Mesodermal cell (in vitro differentiated cells): Measurements from ENCODE around the gene SPECC1.
"Not testable (repeated sequence)": the region's sequence is repeated elsewhere in the genome, so short reads cannot be mapped to it uniquely, and the experiment has no call there.

Experiments
- H3K27ac ChIP-seq: 2 replicates; pipeline ENCODE4 v1.7.0; 2013; ENCODE audit warnings: mild to moderate bottlenecking, low read depth, low read length, moderate library complexity; ENCODE audit not compliant: severe bottlenecking
- H3K36me3 ChIP-seq: 2 replicates; pipeline ENCODE4 v1.7.1; 2013; ENCODE audit warnings: mild to moderate bottlenecking, low read length, moderate library complexity; ENCODE audit not compliant: control insufficient read depth, insufficient read depth
- H3K4me1 ChIP-seq: one replicate; pipeline ENCODE4 v1.7.1; 2013; ENCODE audit warnings: mild to moderate bottlenecking, low read length; ENCODE audit not compliant: insufficient read depth, control insufficient read depth, poor library complexity, severe bottlenecking
- H3K4me3 ChIP-seq: 2 replicates; pipeline ENCODE4 v1.7.0; 2013; ENCODE audit warnings: low read length, control low read depth, mild to moderate bottlenecking; ENCODE audit not compliant: insufficient read depth, poor library complexity, severe bottlenecking; ENCODE audit errors: extremely low read depth
- H3K9me3 ChIP-seq: 2 replicates; pipeline ENCODE4 v1.7.1; 2013; ENCODE audit warnings: mild to moderate bottlenecking, low read length, moderate library complexity; ENCODE audit not compliant: control insufficient read depth
- WGBS, 2 experiments: methylation state at CpG; one replicate each; pipeline ENCODE4 v1.1.5; 2013; ENCODE audit warnings: missing lambda C conversion rate in 2 of 2; ENCODE audit not compliant: insufficient coverage in 2 of 2; 5-methylcytosine and 5-hydroxymethylcytosine counted together

Gene SPECC1

DNA sequence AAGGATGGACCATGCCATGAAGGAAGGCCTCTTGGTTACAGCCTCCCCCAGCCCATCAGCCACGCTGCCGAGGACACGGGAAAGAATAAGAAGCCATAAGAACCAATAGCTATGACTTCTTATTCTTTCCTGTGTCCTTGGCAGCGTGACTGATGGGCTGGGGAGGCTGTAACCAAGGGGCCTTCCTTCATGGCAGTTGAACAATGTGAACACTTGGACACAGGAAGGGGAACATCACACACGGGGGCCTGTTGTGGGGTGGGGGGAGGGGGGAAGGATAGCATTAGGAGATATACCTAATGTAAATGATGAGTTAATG is 253.9 kb downstream of the SPECC1 start:
- not testable (repeated sequence) for H3K9me3 ChIP-seq, H3K4me3 ChIP-seq, H3K4me1 ChIP-seq, H3K27ac ChIP-seq
- peaks cover 59% of the 10 kb centered on the region for H3K36me3 ChIP-seq
- 94 to 100% methylated on average over 2 to 3 of the region's 5 CpGs for WGBS, 2 experiments

DNA sequence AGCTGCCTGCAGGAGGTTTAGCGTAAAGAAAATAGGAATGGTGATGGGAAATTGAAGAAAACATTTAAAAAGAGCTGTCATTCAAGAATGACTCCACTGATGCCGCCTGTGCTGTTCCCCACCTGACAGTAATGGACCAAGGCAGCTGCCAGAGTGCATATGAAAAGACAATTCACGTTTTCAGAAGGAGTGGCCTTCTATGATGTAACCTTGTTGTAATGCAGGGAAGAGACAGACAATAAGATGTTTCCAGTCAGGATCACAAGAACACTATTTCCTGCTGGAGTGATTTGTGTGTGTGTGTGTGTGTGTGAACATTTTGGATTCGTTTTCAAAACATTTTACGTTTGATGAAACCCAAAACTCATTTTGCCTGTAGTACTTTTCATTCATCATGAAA is 254.4 kb downstream of the SPECC1 start:
- WGBS, 2 experiments = 75 to 79% methylated on average over 3 of the region's 5 CpGs
- Histone ChIP-seq H3K9me3 (no peaks in the 10 kb centered on the region), H3K4me1 (peaks cover 9% of the 10 kb centered on the region), H3K36me3 (peaks cover 58% of the 10 kb centered on the region), H3K27ac (no peak overlapping the region), H3K4me3 (no peak overlapping the region)

DNA sequence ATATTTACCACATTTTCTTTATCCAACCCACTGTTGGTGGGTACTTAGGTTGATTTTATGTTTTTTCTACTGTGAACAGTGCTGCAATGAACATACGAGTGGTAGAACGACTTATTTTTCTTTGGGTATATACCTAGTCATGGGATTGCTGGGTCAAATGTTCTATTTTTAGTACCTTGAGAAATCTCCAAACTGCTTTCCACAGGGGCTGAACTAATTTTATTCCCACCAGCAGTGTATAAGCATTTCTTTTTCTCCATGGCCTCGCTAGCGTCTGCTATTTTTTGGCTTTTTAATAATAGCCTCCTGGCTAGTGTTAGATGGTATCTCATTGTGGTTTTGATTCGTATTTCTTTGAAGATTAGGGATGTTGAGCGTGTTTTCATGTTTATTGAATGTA is 255.8 kb downstream of the SPECC1 start:
- Histone ChIP-seq H3K27ac (no peak overlapping the region), H3K4me3 (no peak overlapping the region)

DNA sequence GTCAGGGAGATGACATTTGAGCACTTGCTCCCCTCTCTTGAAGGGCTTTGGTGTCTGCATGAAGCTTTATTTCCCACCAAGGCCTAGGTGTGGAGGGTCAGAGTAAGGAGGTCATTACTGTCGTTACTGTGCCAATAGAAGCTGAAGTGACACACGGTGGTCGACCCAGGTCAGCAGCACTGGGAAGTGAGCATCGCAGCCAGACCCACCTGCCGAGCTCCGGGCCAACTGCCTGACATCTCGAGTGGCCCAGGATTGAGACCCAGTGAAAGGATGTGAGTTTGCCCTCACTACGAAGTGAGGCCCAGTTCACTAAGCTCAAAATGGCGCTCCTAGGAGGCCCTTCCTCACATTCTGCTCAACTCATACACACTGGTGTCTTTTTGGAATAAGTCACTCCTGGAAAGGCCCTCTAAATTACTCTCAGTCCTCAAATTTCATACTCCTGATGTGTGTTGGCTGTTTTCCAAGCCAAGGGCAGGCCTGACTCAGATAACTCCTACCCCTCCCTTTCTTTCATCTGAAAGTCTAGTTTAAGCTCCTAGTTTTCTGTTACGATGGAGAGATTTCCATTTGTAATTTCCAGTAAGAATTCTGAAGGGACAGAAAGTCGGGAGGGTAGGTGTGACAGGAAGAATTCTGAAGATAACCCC is 257.8 kb downstream of the SPECC1 start:
- no peaks in the 10 kb centered on the region for H3K9me3 ChIP-seq
- no peak overlapping the region for H3K4me3 ChIP-seq
- peaks cover 13% of the 10 kb centered on the region for H3K4me1 ChIP-seq
- no peak overlapping the region for H3K27ac ChIP-seq
- H3K36me3 ChIP-seq = peaks cover 45% of the 10 kb centered on the region
- 98% methylated on average over 9 to 10 of the region's 11 CpGs for WGBS, 2 experiments

More for the DNA sequence above, 255.8 kb downstream of the SPECC1 start:
- 91 to 96% methylated on average over 4 of the region's 6 CpGs for WGBS, 2 experiments
- H3K36me3 ChIP-seq = peaks cover 58% of the 10 kb centered on the region
- no peaks in the 10 kb centered on the region for H3K9me3 ChIP-seq
- H3K4me1 ChIP-seq = peaks cover 9% of the 10 kb centered on the region

DNA sequence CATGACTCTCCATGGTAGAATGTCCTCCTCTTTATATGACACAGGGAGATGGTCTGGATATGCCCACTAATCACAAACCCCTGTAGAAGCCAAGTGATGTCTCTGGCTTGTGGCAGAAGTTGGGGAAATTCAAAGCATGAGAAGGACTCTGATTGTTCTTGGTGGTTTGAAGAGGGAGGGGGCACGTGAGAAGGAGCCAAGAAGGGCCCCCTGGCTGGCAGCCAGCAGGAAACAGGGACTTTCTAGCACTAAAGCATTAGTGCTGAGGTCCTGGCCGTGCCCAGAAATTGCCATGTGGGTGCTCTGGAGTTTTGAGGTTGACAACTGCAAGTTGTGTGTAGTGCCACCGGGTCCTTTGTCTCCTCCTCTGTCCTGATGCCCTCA is 258.3 kb downstream of the SPECC1 start:
- H3K4me3 ChIP-seq = no peak overlapping the region
- no peak overlapping the region for H3K27ac ChIP-seq
- peaks cover 9% of the 10 kb centered on the region for H3K4me1 ChIP-seq
- H3K36me3 ChIP-seq = peaks cover 39% of the 10 kb centered on the region
- WGBS, 2 experiments = 81 to 100% methylated on average over 2 to 3 of the region's 3 CpGs
- H3K9me3 ChIP-seq = no peaks in the 10 kb centered on the region

DNA sequence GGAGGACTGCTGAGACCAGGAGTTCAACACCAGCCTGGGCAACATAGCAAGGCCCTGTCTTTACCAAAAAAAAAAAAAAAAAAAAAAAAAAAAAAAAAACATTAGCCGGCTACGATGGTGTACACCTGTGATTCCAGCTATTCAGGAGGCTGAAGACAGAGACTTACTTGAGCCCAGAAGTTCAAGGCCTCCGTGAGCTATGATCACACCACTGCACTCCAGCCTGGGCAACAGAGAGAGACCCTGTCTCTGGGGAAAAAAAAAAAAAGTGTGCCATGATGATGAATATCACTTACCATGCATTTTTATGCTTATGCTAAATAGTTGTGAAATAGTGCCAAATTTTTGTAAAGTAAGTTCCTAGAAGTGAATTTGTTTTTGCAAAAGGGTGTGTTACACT is 261.2 kb downstream of the SPECC1 start:
- H3K36me3 ChIP-seq = peaks cover 51% of the 10 kb centered on the region
- H3K9me3 ChIP-seq = peaks cover 3% of the 10 kb centered on the region
- peaks cover 4% of the 10 kb centered on the region for H3K4me1 ChIP-seq
- 83 to 100% methylated on average over 1 of the region's 3 CpGs for WGBS, 2 experiments
- H3K27ac ChIP-seq = no peak overlapping the region
- no peak overlapping the region for H3K4me3 ChIP-seq

DNA sequence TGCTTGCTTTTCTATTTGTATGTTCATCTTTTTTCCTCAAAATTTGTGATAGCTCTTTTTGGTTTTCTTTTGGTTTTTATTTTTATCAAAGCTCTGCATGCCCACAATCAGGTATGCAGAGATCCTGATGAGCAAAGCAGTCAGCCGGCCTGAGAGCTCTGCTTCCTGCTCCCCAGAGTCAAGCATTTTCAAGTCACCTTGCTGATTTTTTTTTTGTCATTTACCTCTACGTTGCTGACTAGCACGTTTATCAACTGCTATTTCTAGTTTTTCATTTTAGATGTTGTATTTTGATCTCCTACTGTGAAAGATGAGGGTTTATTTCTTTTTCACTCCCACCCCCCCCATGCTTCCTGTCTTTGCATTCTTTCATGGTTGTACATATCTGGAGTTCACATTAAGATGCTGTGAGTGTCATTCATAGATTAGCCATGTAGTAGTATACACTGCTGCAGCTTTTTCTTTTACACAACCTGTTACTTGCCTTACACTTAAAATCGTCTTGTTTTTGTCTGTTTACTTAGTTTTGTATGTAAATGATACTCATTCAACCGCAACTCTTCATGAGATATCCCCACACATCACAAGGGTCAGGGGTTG is 262.0 kb downstream of the SPECC1 start:
- 60 to 67% methylated on average over 1 of the region's 5 CpGs for WGBS, 2 experiments

DNA sequence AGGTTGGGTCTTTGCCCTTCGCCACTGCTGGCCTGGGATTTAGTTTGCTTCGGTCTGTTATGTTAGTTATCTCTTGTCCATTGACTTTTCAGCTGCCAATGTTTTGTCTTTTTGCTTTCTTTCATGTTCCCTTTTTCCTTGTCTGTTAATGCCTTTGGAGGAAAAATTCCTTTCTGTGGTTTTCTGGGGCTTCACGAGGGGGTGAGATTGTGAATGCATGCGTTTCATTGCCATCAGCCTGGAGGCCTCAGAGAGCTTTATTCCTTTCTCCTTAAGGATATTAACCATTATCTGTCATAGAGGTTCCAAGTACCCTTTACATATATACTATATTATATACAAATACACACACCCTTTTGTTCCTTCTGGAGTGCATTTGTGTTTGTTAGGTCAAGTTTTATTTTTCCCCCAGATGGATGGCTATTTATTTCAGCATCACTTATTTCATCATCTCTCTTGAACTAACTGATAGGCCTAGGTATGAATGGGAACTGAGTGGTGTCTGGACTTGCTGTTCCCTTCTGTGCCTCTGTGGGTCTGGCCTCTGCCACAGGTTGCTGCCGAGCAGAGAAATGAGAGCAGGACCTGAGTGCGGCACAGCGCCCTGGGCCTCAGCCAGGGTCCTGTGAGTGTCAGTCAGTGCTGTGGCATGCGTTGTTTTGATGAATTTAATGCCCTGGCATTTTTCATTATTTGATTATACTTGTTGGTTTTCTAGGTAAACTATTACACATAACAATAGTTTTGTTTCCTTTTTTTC is 264.8 kb downstream of the SPECC1 start:
- H3K36me3 ChIP-seq = peaks cover 27% of the 10 kb centered on the region
- H3K4me1 ChIP-seq = peaks cover 7% of the 10 kb centered on the region
- WGBS, 2 experiments = 100% methylated on average over 2 of the region's 8 CpGs
- H3K4me3 ChIP-seq = no peak overlapping the region
- peaks cover 3% of the 10 kb centered on the region for H3K9me3 ChIP-seq
- H3K27ac ChIP-seq = no peak overlapping the region

More for the DNA sequence above, 262.0 kb downstream of the SPECC1 start:
- H3K9me3 ChIP-seq = peaks cover 3% of the 10 kb centered on the region
- H3K4me3 ChIP-seq = no peak overlapping the region
- H3K4me1 ChIP-seq = peaks cover 4% of the 10 kb centered on the region
- no peak overlapping the region for H3K27ac ChIP-seq
- H3K36me3 ChIP-seq = peaks cover 47% of the 10 kb centered on the region

DNA sequence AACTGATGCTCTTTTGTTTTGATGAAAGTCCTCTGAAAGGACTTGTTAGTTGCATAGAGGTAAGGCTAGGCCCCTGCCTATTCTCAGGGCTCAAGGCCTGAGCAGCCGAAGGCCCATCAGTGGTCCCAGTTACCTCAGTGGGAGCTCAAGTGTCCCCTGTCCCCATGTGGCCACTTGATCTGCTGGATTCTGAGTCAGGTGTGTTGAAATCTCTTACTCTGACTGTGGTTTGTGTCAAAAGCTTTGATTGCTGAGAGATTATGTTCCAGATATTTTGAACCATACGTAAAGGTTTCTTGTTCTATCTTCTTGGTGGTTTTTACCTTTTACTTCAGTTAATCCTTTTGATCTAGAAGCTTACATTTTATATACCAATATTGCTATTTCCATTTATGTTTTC is 266.5 kb downstream of the SPECC1 start:
- Histone ChIP-seq H3K36me3 (peaks cover 27% of the 10 kb centered on the region), H3K27ac (no peak overlapping the region), H3K4me3 (no peak overlapping the region), H3K9me3 (peaks cover 3% of the 10 kb centered on the region), H3K4me1 (peaks cover 7% of the 10 kb centered on the region)
- WGBS, 2 experiments = 43 to 50% methylated on average over 1 of the region's 2 CpGs

DNA sequence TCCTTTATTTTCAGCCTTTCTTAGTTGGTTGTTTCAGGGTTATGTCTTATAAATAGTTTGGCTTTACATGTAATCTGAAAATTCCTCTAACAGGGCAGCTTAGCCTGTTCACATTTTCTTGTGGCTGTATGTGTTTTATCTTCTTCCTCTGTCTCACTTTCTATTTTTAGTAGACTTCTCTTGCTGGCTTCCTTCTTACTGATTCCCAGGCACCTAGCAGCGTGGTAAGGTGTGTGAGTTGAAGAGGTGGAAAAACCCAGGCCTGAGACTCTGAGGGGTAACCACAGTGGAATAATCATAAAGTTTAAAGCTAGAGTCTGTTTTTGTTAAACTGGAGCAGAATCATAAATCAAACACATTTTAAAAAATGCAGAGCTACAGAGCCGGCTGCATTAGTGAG is 267.3 kb downstream of the SPECC1 start:
- peaks cover 4% of the 10 kb centered on the region for H3K4me1 ChIP-seq
- H3K4me3 ChIP-seq = no peak overlapping the region
- peaks cover 32% of the 10 kb centered on the region for H3K36me3 ChIP-seq
- no peak overlapping the region for H3K27ac ChIP-seq
- peaks cover 3% of the 10 kb centered on the region for H3K9me3 ChIP-seq
- WGBS, 2 experiments = 83% methylated on average over 1 of the region's 2 CpGs; no CpG with 5 or more reads in 1 of the 2 experiments

DNA sequence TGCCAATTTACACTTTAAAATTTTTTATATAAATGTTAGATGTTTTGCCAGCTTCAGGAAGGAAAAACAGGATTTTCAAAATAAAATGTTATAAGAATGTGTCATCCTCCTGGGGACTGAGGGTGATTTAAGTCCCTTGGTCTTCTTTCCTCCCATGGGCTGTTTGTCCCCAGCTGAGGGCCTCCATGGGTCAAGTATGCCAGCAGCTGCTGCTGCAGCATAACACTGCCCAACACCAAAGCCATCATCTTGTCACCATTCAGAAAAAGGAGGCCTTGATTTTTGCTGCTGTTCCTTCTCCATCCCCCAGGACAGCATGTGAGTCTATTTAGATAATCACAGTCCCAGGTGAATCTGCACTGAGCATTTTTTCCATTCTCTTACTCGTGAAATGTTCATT is 269.6 kb downstream of the SPECC1 start:
- no peak overlapping the region for H3K4me3 ChIP-seq
- H3K4me1 ChIP-seq = peaks cover 3% of the 10 kb centered on the region
- H3K27ac ChIP-seq = no peak overlapping the region
- WGBS, 2 experiments = no CpG with 5 or more reads among the region's 1 CpG
- peaks cover 28% of the 10 kb centered on the region for H3K36me3 ChIP-seq
- H3K9me3 ChIP-seq = no peaks in the 10 kb centered on the region
